Pancreas (tissue), 10 donors: Measurements from ENCODE around the gene POLR1H. TPM values are rescaled to one million over a fixed set of nuclear protein-coding genes. Genes with fewer than 3 reads are reported as not detected.
"Not testable (repeated sequence)": the region's sequence is repeated elsewhere in the genome, so short reads cannot be mapped to it uniquely, and the experiment has no call there.

Experiments
- ATAC-seq, 4 donors: fragments of 200-7000 bp; cut with Tn5 transposase; one replicate each; pipeline versions ENCODE4 v1.8.0 to v1.9.1; 2020; ENCODE audit warnings: mild to moderate bottlenecking in 4 of 4, moderate library complexity in 4 of 4
- DNase-seq, 6 donors: peaks; one replicate each; pipeline ENCODE4 v3.0.0-alpha.2; 2020
- FAIRE-seq: peaks from 2 replicates; lab custom pipeline; 2012; peaks lifted over from hg19 to GRCh38; lab: Jason Lieb, UNC
- H3K27ac ChIP-seq, 4 donors: fragments of 200-600 bp; sonication (generic); 1 replicate in 3 of 4; 2 replicates in 1 of 4; pipeline versions ENCODE4 v1.5.0 to v1.8.0; 2020
- H3K27me3 ChIP-seq, 4 donors: fragments of 200-600 bp; one replicate each; pipeline ENCODE4 v1.8.0; 2021
- H3K36me3 ChIP-seq, 3 donors: fragments of 200-600 bp; sonication (generic) in 1 of 3; one replicate each; pipeline versions ENCODE4 v1.5.0 to v1.8.0; 2020 to 2021
- H3K4me1 ChIP-seq, 3 donors: fragments of 200-600 bp; one replicate each; pipeline ENCODE4 v1.8.0; 2021
- H3K4me3 ChIP-seq, 4 donors: fragments of 200-600 bp; sonication (generic) in 2 of 4; one replicate each; pipeline versions ENCODE4 v1.5.0 to v1.8.0; 2020 to 2021
- H3K9me3 ChIP-seq, 4 donors: fragments of 200-600 bp; one replicate each; pipeline ENCODE4 v1.8.0; 2021
- CTCF ChIP-seq, 4 donors: fragments of 200-600 bp; sonication (generic) in 3 of 4; IDR thresholded peaks; one replicate each; pipeline versions ENCODE4 v1.5.0 to v1.8.0; 2021; ENCODE audit warnings: antibody characterized with exemption in 4 of 4
- WGBS, 2 donors: extraction: QIAGEN DNeasy Blood & Tissue Kit; methylation state at CpG; one replicate each; pipeline ENCODE4 v1.1.7; 2013; 5-methylcytosine and 5-hydroxymethylcytosine counted together
- intact Hi-C, 3 donors: fragments of 100-400 bp; cut with DNase I; formaldehyde crosslinking; loops; one replicate each; pipeline versions ENCODE4 v1.11.1 to v1.14.2; 2022
- polyA plus RNA-seq, 2 donors: library from polyadenylated mRNA; stranded (reverse); fragments of 200-250 nt; gene quantifications; one replicate each; pipeline ENCODE4 v1.2.3, GENCODE V29; 2013
- total RNA-seq, 6 donors: library from RNA; stranded (reverse); fragmentation: NEBNext Ultra II Directional in 4 of 6; extraction: Animal tissue kit (Norgen Biotek cat#: 25700) in 4 of 6; gene quantifications; one replicate each; pipeline versions ENCODE4 v1.2.1 to v1.2.4, GENCODE V29; 2021 to 2023
- donor health status: healthy with polysubstance abuse.
- donor health status: DM: no; HTN: no; CAD: no; lungs with moderate emphysema.
- donor health status: DM: no; HTN: no; CAD: no.
- donor health status: control.
- donor health status: control.
- donor health status: Bipolar disorder and iron deficiency.
- donor health status: DM: yes; HTN: yes; CAD: no.
- donor health status: DM: no; HTN: no; CAD: no.
- donor health status: DM: no; HTN: no; CAD: no.
- donor health status: DM: yes; HTN: yes; CAD: no.

The POLR1H gene
- total and polyA plus RNA-seq, 8 donors: 12.5 to 29.8 (median 14.0) TPM

- 82 to 87% methylated on average over 3 of the region's 3 CpGs for WGBS, 2 donors
- Histone ChIP-seq H3K4me1 (no peaks in the 10 kb centered on the region), H3K4me3 (no peak overlapping the region), H3K36me3 (no peaks in the 10 kb centered on the region), H3K27ac (no peak overlapping the region), H3K27me3 (no peaks in the 10 kb centered on the region), H3K9me3 (no peaks in the 10 kb centered on the region)
- no peak for TF ChIP-seq CTCF (IDR thresholded peaks at IDR 0.05)
- ATAC-seq: no peak
- no peak for FAIRE-seq
- intact Hi-C loops: no loop called here
- DNase-seq: no peak
Observed at GRCh38 chr6:30022189-30022588, 38.9 kb upstream of the POLR1H start.

GRCh38 chr6:30022712-30023111, 38.4 kb upstream of the POLR1H start:
- DNase-seq, H3K27me3 ChIP-seq, FAIRE-seq, H3K4me1 ChIP-seq, H3K9me3 ChIP-seq, H3K36me3 ChIP-seq, H3K27ac ChIP-seq, intact Hi-C loops, H3K4me3 ChIP-seq, ATAC-seq: not testable (repeated sequence)

- TF ChIP-seq CTCF (IDR thresholded peaks at IDR 0.05): no peak
- H3K27ac ChIP-seq: no peak overlapping the region
- intact Hi-C loops: no loop called here
- DNase-seq: no peak
- H3K27me3 ChIP-seq: no peaks in the 10 kb centered on the region
- H3K4me1 ChIP-seq: no peaks in the 10 kb centered on the region
- FAIRE-seq: no peak
- no peaks in the 10 kb centered on the region for H3K36me3 ChIP-seq
- H3K9me3 ChIP-seq: no peaks in the 10 kb centered on the region
- 30 to 55% methylated on average over 1 of the region's 1 CpG for WGBS, 2 donors
- H3K4me3 ChIP-seq: no peak overlapping the region
- ATAC-seq: peak in 2 of 4 donors; percentile 43 to 59
Observed at GRCh38 chr6:30025186-30025585, 35.9 kb upstream of the POLR1H start.

- Histone ChIP-seq H3K36me3 (no peaks in the 10 kb centered on the region), H3K4me1 (no peaks in the 10 kb centered on the region), H3K4me3 (no peak overlapping the region), H3K27me3 (no peaks in the 10 kb centered on the region), H3K9me3 (no peaks in the 10 kb centered on the region), H3K27ac (no peak overlapping the region)
- TF ChIP-seq CTCF (IDR thresholded peaks at IDR 0.05): no peak
- intact Hi-C loops: no loop called here
- FAIRE-seq: no peak
- no peak for DNase-seq
- ATAC-seq: no peak
- WGBS, 2 donors: 90 to 91% methylated on average over 1 of the region's 1 CpG
Observed at GRCh38 chr6:30029588-30029987, 31.5 kb upstream of the POLR1H start.

GRCh38 chr6:30031381-30031780, 29.7 kb upstream of the POLR1H start:
- H3K27me3 ChIP-seq: no peaks in the 10 kb centered on the region
- H3K36me3 ChIP-seq: no peaks in the 10 kb centered on the region
- TF ChIP-seq CTCF (IDR thresholded peaks at IDR 0.05): no peak
- no peak overlapping the region for H3K4me3 ChIP-seq
- DNase-seq: no peak
- intact Hi-C loops: no loop called here
- no peaks in the 10 kb centered on the region for H3K9me3 ChIP-seq
- H3K27ac ChIP-seq: no peak overlapping the region
- H3K4me1 ChIP-seq: no peaks in the 10 kb centered on the region
- ATAC-seq: peak in 3 of 4 donors; percentile 43 to 61 (median 45)
- no peak for FAIRE-seq

GRCh38 chr6:30033440-30033839, 27.6 kb upstream of the POLR1H start:
- intact Hi-C loops, H3K4me1 ChIP-seq, FAIRE-seq, H3K27ac ChIP-seq, H3K27me3 ChIP-seq, H3K9me3 ChIP-seq, H3K4me3 ChIP-seq, H3K36me3 ChIP-seq: not testable (repeated sequence)
- ATAC-seq (peak in 3 of 4 donors; percentile 51 to 61 (median 52)), DNase-seq (peak in 1 of 6 donors; percentile 49)
- WGBS, 2 donors: 65 to 75% methylated on average over 5 of the region's 5 CpGs
